ENCODE results near the gene CAMK1D.
A peak's percentile ranks its signal among the peaks of the same experiment; 100 is the strongest.
"Not testable (repeated sequence)": the region's sequence is repeated elsewhere in the genome, so short reads cannot be mapped to it uniquely, and the experiment has no call there.

Gene CAMK1D

DNA sequence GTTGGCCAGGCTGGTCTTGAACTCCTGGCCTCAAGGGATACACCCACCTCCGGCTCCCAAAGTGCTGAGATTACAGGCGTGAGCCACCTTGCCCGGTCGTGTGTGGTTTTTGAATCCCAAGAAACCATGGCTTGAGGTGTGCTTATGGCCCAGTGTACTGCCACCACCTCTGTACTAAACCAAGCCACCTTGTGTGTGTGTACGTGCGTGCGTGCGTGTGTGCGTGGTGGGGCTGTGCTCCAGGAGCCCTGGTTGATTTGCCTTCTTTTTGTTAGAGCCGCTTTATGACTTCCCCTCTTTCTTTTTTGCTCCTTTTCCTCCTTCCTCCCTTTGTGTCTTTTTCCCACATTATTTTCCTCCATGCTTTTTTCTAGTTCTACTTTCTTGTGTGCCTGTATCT lies 121.4 kb downstream of the CAMK1D start:
- DNase-seq, result no peak

DNA sequence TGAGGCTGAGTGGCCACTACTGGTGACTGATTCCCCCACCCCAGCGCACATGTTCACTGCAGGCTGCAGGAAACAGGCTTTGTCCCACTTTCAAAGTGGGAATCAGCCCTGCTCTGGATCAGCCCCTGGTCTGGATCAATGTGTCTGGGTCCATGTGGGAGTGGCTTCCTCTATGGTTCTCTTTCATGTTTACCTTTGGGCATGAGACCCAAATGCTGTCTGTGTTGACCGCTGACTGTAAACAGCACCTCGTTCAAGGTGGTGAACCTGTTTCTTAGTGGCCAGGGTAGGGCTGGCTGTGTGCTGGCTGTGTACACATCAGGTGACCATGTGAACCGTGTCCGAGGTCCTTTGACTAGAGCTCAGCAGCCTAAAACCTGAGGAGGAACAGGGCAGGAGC lies 121.8 kb downstream of the CAMK1D start:
- no peak for DNase-seq

DNA sequence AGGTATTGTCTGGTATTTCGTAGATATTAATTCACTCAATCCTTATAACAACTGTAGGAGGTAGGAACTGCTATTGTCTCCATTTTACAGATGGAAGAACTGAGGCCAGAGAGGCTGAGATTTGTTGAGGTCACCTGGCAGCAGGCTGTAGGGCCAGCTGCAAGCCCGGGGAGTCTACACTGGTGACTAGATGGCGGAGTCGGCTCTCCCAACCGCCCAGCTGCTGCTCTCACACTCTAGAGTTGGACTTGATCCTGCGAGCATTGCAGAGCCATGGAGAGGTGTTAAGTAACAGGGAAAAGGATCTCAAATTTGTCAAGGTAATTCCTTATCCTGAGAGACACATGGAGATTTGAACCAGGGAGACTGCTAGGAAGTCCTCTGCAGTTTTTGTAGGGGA lies 124.1 kb downstream of the CAMK1D start:
- DNase-seq, result no peak

DNA sequence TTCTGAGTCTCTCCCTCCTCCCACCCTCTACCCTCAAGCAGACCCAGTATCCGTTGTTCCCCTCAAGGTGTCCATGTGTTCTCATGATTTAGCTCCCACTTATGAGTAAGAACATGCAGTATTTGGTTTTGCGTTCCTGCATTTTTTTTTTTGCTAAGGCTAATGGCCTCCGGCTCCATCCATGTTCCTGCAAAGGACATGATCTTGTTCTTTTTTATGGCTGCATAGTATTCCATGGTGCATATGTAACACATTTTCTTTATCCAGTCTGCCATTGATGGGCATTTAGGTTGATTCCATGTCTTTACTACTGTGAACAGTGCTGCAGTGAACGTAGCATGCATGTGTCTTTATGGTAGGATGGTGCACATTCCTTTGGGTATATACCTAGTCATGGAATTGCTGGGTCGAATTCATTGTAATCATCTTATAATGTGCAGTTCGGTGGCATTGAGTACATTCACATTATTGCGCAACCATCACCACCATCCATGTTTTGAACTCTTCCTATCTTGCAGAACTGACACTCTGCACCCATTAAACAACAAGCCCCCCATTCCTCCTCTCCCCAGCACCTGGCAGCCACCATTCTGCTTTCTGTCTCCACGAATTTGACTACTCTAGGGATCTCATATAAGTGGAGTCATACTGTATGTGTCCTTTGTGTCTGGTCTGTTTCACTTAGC lies 125.5 kb downstream of the CAMK1D start:
- no peak for DNase-seq

DNA sequence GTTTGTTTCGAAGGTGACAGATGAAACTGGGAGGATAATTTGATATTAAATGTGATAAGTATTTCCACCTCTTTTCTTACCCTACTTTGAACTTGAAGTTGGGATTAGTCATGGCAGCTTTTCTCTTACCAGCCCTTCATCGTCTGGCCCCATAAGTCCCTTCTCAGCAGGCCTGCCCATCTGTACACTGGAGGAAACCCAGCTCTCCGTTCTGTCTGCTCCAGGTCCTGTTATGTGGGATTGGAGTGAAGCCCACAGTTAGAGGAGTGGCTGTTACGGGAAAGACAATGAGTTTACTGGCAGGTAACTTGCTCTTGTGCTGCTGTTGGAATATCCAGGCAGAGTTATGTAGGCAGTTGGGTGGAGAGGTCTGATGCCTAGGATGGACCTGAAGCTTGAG lies 127.3 kb downstream of the CAMK1D start:
- no peak for DNase-seq

DNA sequence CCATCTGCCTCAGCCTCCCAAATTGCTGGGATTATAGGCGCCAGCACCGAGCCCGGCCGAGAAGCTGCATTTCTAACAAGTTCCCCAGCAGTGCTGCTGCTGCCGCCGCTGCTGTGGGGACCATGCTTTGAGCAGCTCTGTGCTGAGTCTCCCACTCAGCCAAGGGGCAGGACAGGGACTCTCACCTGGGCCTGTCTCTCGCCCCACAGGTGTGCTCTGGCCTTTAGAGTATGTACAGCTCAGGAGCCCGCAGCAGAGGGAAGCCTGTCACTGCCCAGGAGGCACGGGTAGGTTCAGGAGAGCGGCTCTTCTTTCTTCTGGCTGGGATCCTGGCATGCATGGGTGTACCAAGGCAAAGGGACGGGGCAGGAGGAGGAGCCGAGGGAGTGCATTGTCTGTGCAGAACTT lies 130.1 kb downstream of the CAMK1D start:
- DNase-seq, result no peak

DNA sequence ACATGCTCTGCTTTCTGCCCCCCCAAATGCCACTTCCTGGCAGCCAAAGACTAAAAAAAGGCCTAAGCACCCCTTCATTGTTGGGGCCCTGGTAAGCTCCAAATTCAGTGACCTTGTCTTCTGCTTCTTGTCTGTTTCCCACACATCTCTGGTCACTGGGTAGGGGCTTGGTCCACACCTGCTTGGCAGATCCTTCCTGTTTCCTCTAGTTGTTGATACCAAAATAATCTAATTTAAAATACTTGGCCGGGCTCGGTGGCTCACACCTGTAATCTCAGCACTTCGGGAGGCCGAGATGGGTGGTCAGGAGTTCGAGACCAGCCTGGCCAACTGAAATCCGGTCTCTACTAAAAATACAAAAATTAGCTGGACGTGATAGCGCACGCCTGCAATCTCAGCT lies 130.6 kb downstream of the CAMK1D start:
- DNase-seq, result no peak

DNA sequence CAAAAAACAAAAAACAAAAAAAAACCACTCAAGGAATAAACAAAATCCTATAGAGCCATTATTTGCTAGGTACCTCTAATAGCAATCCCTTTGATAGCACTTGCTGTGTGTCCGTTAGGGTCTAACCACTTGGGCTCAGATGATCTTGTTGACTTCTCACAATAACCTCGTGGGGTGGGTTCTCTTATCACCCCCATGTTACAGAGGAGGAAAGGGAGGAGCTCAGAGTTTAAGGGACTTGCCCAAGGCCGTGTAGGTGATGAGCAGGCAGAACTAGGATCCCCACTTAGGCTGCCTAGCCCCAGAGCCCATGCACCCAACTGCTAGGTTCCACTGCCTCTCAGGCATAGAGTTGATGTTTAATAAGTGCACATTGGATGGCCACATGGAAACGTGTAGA lies 131.1 kb downstream of the CAMK1D start:
- DNase-seq, result no peak

DNA sequence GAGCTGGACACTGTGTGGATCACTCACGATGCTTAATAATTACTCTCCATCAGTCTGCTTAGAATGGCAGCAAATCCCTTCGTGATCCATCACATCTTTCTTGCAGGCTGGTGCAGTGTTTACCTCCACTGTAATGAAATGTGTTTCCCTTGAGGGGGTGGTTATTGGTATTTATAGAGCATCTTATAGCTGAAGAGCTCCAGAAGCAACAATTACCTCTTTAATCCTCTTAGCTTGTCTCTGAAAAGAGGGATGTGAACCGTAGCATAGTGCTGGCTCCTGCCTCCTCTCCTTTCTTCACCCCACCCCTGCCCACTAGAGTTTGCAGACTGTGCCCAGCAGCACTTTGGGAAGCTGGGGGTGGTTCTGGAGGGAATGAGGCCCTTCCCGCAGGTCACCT lies 132.6 kb downstream of the CAMK1D start:
- no peak for DNase-seq

DNA sequence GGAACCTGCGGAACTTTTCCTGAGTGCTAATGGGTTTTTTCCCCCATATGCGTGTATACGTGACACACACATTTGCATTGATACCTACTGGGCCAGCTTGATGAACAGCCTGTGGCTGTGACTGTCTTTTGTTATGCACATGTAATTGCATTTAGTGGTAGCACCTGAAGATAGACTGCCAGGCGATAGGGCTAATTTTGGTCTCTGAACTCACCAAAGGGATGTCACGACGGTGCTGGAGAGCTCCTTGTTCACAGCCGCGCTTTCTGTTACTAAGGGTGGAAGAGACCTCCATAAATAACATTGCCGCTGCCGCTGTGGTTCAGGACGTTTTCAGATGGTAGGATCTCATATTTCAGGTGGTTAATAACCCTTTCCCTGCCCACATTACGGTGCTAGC lies 133.2 kb downstream of the CAMK1D start:
- DNase-seq, result peak; percentile 3

DNA sequence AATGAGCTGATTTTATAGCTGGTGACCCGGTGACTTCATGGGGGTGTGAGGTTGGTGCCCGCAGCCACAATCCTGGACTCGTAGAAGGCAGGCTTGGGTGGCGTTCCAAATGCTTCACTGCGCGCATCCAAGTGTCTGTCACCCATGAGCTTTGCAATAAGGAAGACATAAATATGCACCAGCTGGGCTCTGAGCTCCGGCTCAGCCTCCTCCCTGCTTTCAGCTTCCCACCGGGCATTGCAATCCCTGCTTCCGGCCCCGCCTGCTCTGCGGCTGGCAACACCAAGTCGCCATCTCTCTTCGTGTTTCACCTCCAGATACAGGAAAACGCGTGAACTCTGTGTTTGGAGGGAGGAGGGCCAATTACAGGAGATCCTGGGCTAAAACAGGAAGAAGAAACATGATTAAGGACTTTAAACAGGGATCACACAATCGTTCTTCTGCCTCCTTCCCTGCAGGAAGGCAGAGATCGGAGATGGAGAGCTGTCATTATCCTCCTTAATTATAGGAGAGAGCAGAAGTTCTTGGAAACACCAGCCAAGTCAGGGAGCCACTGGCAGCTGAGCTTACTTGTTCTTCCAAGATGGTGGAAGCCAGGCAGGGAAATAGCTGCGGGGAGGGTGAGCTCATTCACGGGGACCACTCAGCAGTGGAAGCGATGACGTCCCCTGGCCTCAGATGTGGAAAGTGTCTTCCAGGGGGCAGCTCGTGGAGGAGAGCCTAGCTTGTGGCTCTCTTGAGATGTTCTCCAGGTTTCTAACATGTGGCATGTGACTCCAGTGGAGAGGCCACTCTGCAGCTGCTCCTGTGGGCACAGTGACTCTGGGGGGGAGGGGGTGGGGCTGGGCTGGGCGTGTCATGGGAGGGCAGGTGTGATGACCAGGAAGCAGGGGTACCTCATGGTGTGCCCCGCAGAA lies 134.9 kb downstream of the CAMK1D start:
- peak; percentile 90 for DNase-seq

DNA sequence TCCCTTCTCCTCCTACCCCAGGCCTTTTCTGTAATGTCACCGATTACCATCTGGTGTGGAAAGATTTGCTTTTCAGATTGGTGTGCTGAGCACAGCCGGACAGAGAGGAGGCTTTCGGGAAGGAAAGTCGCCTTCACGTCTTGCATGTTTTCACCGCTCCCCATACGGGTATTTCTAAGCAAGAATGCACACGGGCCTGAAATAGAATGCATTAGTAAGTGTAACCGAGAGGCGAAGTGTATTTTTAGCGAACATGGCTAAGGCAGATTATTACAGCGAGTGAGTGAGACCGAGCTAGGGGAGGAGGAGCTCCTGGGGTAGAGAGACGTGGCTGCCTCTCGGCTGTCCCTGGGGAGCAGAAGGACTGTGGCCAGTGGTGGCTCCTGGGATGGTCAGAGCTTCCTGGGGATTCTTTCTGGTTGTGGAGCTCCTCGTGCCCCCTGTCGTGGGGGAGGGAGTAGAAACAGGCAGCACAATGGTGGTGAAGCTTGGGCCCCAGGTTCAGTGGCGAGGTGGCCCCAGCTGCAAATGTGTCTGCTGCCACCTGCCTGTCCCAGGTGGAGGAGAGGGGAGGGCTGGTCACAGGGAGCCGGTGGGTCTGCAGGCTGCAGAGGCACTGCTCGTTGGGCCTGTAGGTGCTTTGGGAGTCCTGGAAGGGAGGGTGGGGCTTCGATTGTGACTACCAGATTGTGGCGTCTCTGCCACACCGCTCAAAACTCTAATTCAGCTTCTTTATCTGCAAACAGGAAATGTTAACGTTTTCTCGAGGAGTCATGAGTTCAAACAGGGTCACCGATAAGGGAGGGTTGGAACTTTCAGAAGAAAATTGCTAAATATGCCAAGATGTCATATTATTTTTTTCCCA lies 135.8 kb downstream of the CAMK1D start:
- DNase-seq, result peak; percentile 72

DNA sequence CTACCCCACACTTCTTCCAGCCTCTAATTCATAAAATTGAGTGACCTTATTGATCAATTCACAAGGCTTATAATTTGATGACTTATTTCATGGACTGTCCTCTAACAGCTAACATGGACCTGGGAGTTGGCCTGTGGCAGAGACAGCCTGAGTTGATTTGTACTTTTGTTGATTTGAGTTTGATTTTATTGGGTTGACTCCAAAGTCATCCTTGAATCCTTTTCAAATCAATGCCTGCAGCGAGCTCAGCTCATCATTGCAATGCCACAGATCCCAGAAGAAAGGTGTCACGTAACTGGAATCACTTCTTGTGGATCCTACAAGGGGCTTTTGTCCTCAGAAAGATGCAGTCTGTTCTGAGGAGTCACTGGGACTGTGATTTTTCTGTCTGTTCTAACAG lies 138.0 kb downstream of the CAMK1D start:
- DNase-seq, result no peak

DNA sequence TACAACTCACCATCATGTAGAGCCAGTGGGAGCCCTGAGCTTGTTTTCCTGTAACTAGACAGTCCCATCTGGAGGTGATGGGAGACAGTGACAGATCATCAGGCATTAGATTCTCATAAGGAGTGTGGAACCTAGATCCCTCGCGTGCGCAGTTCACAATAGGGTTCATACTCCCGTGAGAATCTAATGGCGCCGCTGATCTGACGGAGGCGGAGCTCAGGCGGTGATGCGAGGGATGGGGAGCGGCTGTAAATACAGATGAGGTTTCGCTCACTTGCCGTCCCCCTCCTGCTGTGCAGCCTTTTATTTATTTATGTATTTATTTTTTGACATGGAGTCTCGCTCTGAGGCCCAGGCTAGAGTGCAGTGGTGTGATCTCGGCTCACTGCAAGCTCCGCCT lies 139.3 kb downstream of the CAMK1D start:
- DNase-seq, result no peak

DNA sequence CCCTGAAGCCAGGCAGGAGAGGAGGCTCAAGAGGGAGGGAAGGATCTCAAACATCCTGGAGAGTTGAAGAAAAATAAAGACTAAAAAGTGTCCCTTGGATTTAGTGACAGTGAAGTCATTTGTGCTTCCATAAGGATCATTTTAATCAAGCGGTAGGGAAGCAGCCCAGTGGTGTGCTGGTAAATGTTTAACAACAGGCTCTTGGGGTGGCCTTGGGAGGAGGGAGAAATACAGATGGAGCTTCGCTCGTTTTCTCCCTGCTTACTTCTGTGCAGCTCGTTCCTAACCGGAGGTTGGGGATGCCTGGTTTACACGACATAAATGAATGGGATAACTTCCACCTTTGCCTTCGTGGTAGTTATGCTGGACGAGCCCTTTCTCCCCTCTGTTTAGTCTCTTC lies 140.0 kb downstream of the CAMK1D start:
- no peak for DNase-seq

DNA sequence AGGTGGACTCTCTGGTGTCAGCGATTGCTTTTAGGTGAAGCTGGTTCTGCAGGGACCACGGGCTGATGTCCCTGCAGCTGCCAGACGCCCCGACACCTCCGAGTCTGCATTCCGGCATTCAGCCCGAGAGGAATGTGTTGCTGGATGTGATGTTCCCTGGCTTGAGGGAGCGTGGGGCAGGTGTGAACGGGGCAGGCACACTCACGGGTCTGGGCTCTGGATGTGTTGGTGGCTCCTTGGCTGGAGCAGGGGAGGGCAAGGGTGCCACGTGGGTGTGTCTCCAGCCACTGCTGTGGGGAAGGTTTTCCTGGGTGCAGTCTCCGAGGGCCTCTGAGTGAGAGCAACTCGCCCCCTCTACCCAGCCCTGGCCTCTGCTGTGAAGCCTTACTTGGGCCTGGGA lies 140.5 kb downstream of the CAMK1D start:
- DNase-seq, result no peak

DNA sequence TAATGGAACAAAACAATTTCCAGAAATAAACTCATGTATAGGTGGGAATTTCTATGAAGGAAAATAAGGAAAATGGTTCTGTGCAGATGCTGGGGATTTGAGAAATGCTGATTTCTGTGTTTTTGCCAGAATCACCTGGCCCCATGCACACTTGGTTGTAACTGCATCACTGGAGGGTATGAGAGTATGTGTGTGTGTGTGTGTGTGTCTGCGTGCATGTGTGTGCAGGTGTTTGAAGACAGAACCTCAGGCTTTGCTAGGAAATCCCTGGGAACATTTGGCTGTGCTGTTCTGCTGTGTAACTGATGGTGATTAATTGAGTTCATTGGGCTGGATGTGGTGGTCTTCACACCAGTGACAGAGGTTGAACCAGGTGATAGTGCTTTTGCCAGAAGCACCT lies 141.6 kb downstream of the CAMK1D start:
- peak; percentile 6 for DNase-seq

DNA sequence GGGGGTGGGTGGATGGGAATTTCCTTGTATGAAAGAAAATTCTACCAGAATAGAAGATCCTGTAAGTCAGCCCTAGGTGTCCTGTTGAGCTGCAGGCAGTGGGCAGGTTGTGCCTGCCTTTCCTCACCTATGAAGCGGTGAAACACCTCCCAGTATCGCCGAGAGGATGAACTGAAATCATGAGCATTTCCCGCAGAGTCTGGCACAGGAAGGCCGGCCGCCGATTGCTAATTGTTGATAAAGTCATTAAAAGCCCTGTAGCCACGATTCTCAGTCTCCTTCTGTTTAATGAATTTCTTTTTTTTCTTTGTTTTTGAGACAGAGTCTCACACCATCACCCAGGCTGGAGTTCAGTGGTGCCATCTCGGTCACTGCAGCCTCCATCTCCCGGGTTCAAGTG lies 142.1 kb downstream of the CAMK1D start:
- no peak for DNase-seq

DNA sequence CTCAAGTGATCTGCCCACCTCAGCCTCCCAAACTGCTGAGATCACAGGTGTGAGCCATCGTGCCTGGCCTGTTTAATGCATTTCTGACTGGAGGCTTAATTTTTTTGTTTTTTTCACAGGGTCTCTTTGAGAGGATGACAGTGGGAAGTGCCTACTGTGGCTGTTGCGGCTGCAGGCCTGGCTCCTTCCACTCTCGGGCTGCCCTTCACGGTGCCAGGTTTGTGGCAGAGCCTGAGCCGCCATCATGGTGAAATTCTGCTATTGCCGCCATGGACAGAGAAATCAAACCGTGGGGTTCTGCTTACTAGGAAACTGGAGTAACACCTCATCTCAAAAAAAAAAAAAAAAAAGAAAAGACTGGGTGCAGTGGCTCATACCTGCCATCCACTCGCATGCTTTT lies 142.7 kb downstream of the CAMK1D start:
- DNase-seq, result no peak

DNA sequence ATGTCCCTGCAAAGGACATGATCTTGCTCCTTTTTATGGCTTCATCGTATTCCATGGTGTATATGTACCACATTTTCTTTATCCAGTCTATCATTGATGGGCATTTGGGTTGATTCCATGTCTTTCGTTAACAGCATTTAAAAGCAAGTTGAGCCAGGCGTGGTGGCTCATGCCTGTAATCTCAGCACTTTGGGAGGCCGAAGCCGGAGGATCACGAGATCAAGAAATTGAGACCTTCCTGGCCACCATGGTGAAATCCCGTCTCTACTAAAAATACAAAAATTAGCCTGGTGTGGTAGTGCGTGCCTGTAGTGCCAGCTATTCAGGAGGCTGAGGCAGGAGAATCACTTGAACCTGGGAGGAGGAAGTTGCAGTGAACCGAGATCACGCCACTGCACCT lies 147.7 kb downstream of the CAMK1D start:
- not testable (repeated sequence) for DNase-seq

DNA sequence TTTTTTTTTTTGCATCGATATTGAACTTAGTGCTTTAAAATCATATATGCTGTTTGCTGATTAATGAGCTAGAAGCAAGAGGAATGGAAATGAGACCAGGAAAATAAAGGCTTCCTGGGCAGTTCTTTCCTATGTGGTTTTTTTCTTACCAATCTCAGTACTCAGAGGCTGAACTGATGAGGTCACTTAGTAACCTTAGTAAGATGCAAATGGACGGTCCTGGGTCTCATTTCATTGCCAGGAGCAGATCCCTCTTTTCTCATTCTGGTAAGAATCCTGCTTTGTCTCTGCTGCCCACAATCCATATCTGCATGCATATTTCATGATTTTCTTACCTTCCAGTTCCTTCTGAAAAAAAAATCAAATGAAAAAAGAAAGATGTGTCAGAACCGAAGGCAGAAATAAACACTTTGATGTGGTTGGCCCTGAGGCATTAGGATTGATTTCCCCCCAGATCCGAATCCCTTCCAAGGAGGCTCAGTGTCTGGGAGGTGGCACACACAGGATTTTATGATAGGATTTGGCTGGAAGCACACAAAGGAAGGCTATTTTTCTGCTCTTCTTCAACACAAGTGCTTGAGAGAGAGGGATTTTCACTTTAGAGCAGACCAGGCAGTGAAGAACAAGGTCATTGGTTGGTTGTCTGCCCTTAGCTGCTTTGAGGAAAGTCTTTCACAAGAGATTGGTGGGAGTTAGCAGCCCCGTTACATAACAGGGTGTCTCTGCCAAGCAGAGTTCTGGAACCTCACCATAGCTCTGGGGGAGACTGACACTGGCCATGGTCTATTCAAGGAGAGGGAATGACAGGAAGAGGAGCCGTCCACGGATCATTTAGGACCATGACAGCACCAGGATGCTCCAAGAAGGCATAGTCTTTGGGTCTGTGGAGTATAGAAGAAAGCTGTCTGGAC lies 150.0 kb downstream of the CAMK1D start:
- no peak for DNase-seq
